Upper lobe of left lung (tissue), 6 donors: ENCODE results near the gene TCTA. TPM values are rescaled to one million over a fixed set of nuclear protein-coding genes. Genes with fewer than 3 reads are reported as not detected.
A peak's percentile ranks its signal among the peaks of the same experiment; 100 is the strongest.

Experiments
- ATAC-seq, 2 donors: fragments of 200-7000 bp; cut with Tn5 transposase; one replicate each; pipeline ENCODE4 v1.9.1; 2022; ENCODE audit warnings: mild to moderate bottlenecking in 2 of 2, moderate library complexity in 2 of 2; ENCODE audit not compliant: low FRiP score in 2 of 2
- DNase-seq, 2 donors: peaks; one replicate each; pipeline ENCODE4 v3.0.0-alpha.2; 2019 to 2020
- H3K27ac ChIP-seq, 4 donors: fragments of 200-600 bp; sonication (generic); one replicate each; pipeline ENCODE4 v1.5.1; 2016 to 2019
- H3K27me3 ChIP-seq, 4 donors: fragments of 200-600 bp; sonication (generic); one replicate each; pipeline ENCODE4 v1.5.1; 2017 to 2019
- H3K36me3 ChIP-seq, 4 donors: fragments of 200-600 bp; sonication (generic); one replicate each; pipeline ENCODE4 v1.5.1; 2016 to 2019
- H3K4me1 ChIP-seq, 4 donors: fragments of 200-600 bp; sonication (generic); one replicate each; pipeline ENCODE4 v1.5.1; 2018 to 2019
- H3K4me3 ChIP-seq, 4 donors: fragments of 200-600 bp; sonication (generic); one replicate each; pipeline ENCODE4 v1.5.1; 2017 to 2019; ENCODE audit warnings: mild to moderate bottlenecking in 2 of 4, moderate library complexity in 1 of 4
- H3K9me3 ChIP-seq, 4 donors: fragments of 200-600 bp; sonication (generic); one replicate each; pipeline ENCODE4 v1.5.1; 2018 to 2019
- EP300 ChIP-seq, 4 donors: sonication (generic); formaldehyde crosslinking; IDR thresholded peaks; one replicate each; pipeline ENCODE4 v1.5.1; 2017; ENCODE audit warnings: antibody characterized with exemption in 4 of 4, control low read depth in 2 of 4
- POLR2A ChIP-seq, 4 donors: fragments of 450-650 bp; IDR thresholded peaks; one replicate each; pipeline ENCODE4 v1.5.1; 2016 to 2017; ENCODE audit warnings: antibody characterized with exemption in 4 of 4, mild to moderate bottlenecking in 2 of 4
- POLR2AphosphoS5 ChIP-seq, 2 donors: sonication (generic); formaldehyde crosslinking; IDR thresholded peaks; one replicate each; pipeline ENCODE4 v1.5.1; 2017; ENCODE audit warnings: antibody characterized with exemption in 2 of 2
- WGBS, 2 donors: methylation state at CpG; one replicate each; pipeline ENCODE4 v1.1.5; 2017 to 2018; 5-methylcytosine and 5-hydroxymethylcytosine counted together
- total RNA-seq, 6 donors: library from RNA; depleted of rRNA in 4 of 6; stranded (reverse); fragments of >200 nt in 4 of 6; gene quantifications; one replicate each; pipeline versions ENCODE4 v1.1.0 to v1.2.1, GENCODE V29; 2016 to 2021
- TF ChIP-seq, protein P1 (sequence below), 6 experiments: fragments of 450-650 bp in 4 of 6; fragments of 200-600 bp in 2 of 6; sonication (generic) in 2 of 6; IDR thresholded peaks; one replicate each; pipeline ENCODE4 v1.5.1; 2016 to 2019; ENCODE audit warnings: antibody characterized with exemption in 6 of 6
- donor health status: DM: no; HTN: no; CAD: no; lungs with moderate emphysema.
- donor health status: DM: no; HTN: yes; CAD: no; lungs with severe emphysema.

The TCTA gene
- total RNA-seq, 6 donors from 2014 or later, result 21.8 to 52.3 (median 39.5) TPM

DNA sequence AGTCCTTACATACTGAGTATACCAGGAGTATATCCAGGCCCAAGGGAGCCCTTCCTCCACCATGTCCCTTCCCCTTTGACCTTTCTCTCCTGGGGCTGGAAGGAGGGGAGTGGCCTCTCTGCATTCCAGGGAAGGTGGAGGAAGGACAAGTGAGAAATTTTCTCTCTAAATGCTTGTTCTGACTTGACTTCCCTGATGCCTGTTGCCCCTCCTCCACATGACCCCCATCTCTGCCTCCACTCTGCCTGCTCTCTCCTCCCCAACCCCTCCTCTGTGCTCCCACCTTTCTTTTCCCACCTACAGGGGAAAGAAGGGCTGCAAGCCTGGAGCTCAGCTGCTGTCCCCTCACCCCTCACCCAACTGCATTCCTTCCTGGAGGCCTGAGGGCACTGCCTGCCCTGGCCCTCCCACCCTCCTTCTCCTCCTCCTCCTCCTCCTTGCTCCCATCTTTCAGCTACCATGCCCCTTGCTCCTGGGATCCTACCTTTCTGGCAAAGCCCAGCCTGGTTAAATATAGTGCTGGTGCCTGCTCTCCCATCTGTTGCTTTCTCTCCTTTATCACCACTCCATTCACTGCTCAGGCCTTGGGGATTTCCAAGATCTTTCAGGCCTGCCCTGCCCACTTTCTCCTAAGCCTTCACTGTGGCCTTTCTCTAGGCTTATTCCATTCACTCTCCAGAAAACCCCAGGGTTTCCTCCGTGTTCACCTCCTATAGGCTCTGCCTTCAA is 49.4 kb downstream of the TCTA start:
- no peaks in the 10 kb centered on the region for H3K36me3 ChIP-seq
- DNase-seq, result no peak
- WGBS, 2 donors, result 44 to 47% methylated on average over 1 of the region's 1 CpG
- no peaks in the 10 kb centered on the region for H3K27me3 ChIP-seq
- peaks cover 14 to 48% (median 24%) of the 10 kb centered on the region in 4 donors for H3K4me1 ChIP-seq
- no peaks in the 10 kb centered on the region for H3K9me3 ChIP-seq
- H3K27ac ChIP-seq, result peak overlapping the region; percentile 57 to 83 (median 78)
- ATAC-seq, result peak in 1 of 2 donors; percentile 6
- no peak overlapping the region for H3K4me3 ChIP-seq
- TF ChIP-seq POLR2AphosphoS5 (IDR thresholded peaks at IDR 0.05), result no peak
- no peak for TF ChIP-seq EP300 (IDR thresholded peaks at IDR 0.05)
- TF ChIP-seq POLR2A (IDR thresholded peaks at IDR 0.05), result no peak
- TF ChIP-seq, protein P1, sequence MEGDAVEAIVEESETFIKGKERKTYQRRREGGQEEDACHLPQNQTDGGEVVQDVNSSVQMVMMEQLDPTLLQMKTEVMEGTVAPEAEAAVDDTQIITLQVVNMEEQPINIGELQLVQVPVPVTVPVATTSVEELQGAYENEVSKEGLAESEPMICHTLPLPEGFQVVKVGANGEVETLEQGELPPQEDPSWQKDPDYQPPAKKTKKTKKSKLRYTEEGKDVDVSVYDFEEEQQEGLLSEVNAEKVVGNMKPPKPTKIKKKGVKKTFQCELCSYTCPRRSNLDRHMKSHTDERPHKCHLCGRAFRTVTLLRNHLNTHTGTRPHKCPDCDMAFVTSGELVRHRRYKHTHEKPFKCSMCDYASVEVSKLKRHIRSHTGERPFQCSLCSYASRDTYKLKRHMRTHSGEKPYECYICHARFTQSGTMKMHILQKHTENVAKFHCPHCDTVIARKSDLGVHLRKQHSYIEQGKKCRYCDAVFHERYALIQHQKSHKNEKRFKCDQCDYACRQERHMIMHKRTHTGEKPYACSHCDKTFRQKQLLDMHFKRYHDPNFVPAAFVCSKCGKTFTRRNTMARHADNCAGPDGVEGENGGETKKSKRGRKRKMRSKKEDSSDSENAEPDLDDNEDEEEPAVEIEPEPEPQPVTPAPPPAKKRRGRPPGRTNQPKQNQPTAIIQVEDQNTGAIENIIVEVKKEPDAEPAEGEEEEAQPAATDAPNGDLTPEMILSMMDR (IDR thresholded peaks at IDR 0.05), result no peak

DNA sequence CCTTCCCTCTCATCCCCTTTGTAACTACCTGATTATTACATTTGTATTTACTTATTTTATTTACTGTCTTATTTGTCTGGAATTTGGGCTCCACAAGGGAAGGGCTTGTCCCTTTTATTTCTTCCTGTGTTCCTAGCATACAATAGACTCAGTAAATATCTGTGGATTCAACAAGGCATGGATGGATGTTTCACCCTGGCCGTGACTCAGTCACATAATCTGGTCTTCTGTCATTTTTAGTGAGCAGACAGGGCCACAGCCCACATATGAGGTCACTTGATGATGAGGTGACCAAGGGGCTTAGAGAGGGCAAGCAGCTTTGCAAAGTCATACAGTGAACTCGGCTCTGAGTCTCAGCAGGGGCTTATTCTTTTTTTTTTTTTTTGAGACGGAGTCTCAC is 50.0 kb downstream of the TCTA start:
- ATAC-seq (peak in 1 of 2 donors; percentile 40), DNase-seq (no peak)
- Histone ChIP-seq H3K27ac (peak overlapping the region; percentile 57 to 83 (median 78)), H3K4me1 (peaks cover 14 to 48% (median 24%) of the 10 kb centered on the region in 4 donors), H3K9me3 (no peaks in the 10 kb centered on the region), H3K36me3 (no peaks in the 10 kb centered on the region), H3K27me3 (no peaks in the 10 kb centered on the region), H3K4me3 (no peak overlapping the region)
- 68 to 69% methylated on average over 3 of the region's 3 CpGs for WGBS, 2 donors
- TF ChIP-seq EP300 (IDR thresholded peaks at IDR 0.05), result no peak
- no peak for TF ChIP-seq POLR2A (IDR thresholded peaks at IDR 0.05)
- TF ChIP-seq, protein P1 (IDR thresholded peaks at IDR 0.05), result no peak
- TF ChIP-seq POLR2AphosphoS5 (IDR thresholded peaks at IDR 0.05), result no peak

DNA sequence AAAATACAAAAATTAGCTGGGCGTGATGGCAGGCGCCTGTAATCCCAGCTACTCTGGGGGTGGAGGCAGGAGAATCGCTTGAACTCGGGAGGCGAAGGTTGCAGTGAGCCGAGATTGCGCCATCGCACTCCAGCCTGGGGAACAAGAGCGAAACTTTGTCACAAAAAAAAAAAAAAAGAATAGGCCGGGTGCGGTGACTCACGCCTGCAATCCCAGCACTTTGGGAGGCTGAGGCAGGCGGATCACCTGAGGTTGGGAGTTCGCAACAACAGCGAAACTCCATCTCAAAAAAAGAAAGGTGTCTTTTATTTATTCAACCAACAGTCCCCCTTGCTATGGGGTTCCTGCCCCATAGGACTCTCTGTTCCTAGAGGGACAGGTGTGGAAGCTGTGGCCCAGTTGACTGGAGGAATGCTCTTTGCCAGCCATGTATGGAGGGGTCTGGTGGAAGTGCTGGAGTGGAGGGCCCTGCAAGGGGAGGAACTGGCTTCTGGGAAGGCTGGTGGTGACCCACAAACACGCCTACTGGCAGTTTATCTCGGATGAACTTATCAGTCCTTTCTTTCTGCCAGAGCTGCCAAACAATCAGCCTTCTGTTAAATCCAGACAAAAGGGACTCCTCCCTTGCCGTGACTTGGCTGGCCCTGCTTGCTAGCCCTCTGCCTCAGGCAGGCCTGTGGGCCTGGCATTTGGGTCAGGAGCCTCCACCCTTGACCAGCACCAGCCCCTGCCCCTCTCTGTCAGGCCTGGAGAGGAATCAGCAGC is 53.2 kb downstream of the TCTA start:
- TF ChIP-seq POLR2AphosphoS5 (IDR thresholded peaks at IDR 0.05) (no peak), POLR2A (IDR thresholded peaks at IDR 0.05) (no peak), EP300 (IDR thresholded peaks at IDR 0.05) (no peak)
- TF ChIP-seq, protein P1 (IDR thresholded peaks at IDR 0.05), result no peak
- no peaks in the 10 kb centered on the region for H3K27me3 ChIP-seq
- DNase-seq (peak in 1 of 2 donors; percentile 48), ATAC-seq (no peak)
- no peaks in the 10 kb centered on the region for H3K9me3 ChIP-seq
- 79 to 87% methylated on average over 18 of the region's 18 CpGs for WGBS, 2 donors
- no peak overlapping the region for H3K4me3 ChIP-seq
- peak overlapping the region in 3 of 4 donors; percentile 22 to 72 (median 54) for H3K27ac ChIP-seq
- no peaks in the 10 kb centered on the region for H3K36me3 ChIP-seq
- peaks cover 30 to 55% (median 37%) of the 10 kb centered on the region in 4 donors for H3K4me1 ChIP-seq

Other genes starting within 250 kb of the TCTA start
- gene CCDC71, start 246.1 kb upstream of the TCTA start, total RNA-seq, result 10 to 100 TPM; 20.7 to 31.6 (median 26.0) TPM
- gene KLHDC8B, start 240.8 kb upstream of the TCTA start, total RNA-seq, result 10 to 100 TPM; 21.9 to 60.8 (median 32.7) TPM
- gene C3orf62, start 135.2 kb upstream of the TCTA start, total RNA-seq, result 10 to 100 TPM in 1 of 6 donors, 1 to 10 TPM in 5; 4.2 to 15.7 (median 7.1) TPM
- 100 to 1,000 TPM in 2 of 6 donors, 10 to 100 TPM in 4; 28.1 to 190 (median 66.9) TPM for gene USP4, start 72.4 kb upstream of the TCTA start, total RNA-seq
- 100 to 1,000 TPM; 174 to 603 (median 445) TPM for gene GPX1, start 54.1 kb upstream of the TCTA start, total RNA-seq
- gene RHOA, start 447 bp upstream of the TCTA start, total RNA-seq, result 100 to 1,000 TPM; 206 to 611 (median 456) TPM
- 10 to 100 TPM in 3 of 6 donors, 1 to 10 TPM in 3; 2.3 to 59.7 (median 11.4) TPM for gene AMT, start 10.1 kb downstream of the TCTA start, total RNA-seq
- gene NICN1, start 16.9 kb downstream of the TCTA start, total RNA-seq, result 10 to 100 TPM in 2 of 6 donors, 1 to 10 TPM in 4; 1.0 to 23.9 (median 8.0) TPM
- gene DAG1, start 57.8 kb downstream of the TCTA start, total RNA-seq, result 100 to 1,000 TPM in 1 of 6 donors, 10 to 100 TPM in 5; 22.0 to 104 (median 73.5) TPM
- 1 to 10 TPM in 2 of 6 donors, under 1 TPM in 4; 0.39 to 1.1 (median 0.72) TPM for gene BSN, start 142.1 kb downstream of the TCTA start, total RNA-seq